Fibroblast of mammary gland (primary cell): ENCODE data around the gene NDUFS4.
"Not testable (repeated sequence)": the region's sequence is repeated elsewhere in the genome, so short reads cannot be mapped to it uniquely, and the experiment has no call there.

Experiments
- DNase-seq: peaks from one replicate; pipeline ENCODE4 v3.0.0-alpha.2; 2010; ENCODE audit warnings: low read depth
- H3K4me3 ChIP-seq: 2 replicates; pipeline ENCODE4 v1.5.1; 2011; ENCODE audit warnings: low read depth, mild to moderate bottlenecking, low read length, moderate library complexity; ENCODE audit not compliant: control insufficient read depth
- TF ChIP-seq, protein P1 (sequence below): conservative IDR thresholded peaks from 2 replicates; pipeline ENCODE4 v1.5.1; 2011; ENCODE audit warnings: low read depth, low read length, inconsistent platforms; ENCODE audit not compliant: control insufficient read depth, insufficient read depth

The NDUFS4 gene

DNA sequence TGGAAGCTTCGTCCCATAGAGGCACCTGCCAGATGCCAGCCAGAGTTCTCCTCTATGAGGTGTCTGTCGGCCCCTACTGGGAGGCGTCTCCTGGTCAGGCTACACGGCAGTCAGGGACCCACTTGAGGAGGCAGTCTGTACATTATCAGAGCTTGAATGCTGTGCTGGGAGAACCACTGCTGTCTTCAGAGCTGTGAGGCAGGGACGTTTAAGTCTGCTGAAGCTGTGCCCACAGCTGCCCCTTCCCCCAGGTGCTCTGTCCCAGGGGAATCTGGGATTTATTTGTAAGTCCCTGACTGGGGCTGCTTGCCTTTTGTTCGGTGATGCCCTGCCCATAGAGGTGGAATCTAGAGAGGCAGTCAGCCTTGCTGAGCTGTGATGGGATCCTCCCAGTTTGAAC lies 70.8 kb downstream of the NDUFS4 start:
- TF ChIP-seq, protein P1, sequence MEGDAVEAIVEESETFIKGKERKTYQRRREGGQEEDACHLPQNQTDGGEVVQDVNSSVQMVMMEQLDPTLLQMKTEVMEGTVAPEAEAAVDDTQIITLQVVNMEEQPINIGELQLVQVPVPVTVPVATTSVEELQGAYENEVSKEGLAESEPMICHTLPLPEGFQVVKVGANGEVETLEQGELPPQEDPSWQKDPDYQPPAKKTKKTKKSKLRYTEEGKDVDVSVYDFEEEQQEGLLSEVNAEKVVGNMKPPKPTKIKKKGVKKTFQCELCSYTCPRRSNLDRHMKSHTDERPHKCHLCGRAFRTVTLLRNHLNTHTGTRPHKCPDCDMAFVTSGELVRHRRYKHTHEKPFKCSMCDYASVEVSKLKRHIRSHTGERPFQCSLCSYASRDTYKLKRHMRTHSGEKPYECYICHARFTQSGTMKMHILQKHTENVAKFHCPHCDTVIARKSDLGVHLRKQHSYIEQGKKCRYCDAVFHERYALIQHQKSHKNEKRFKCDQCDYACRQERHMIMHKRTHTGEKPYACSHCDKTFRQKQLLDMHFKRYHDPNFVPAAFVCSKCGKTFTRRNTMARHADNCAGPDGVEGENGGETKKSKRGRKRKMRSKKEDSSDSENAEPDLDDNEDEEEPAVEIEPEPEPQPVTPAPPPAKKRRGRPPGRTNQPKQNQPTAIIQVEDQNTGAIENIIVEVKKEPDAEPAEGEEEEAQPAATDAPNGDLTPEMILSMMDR: no peak
- no peak overlapping the region for H3K4me3 ChIP-seq
- no peak for DNase-seq

DNA sequence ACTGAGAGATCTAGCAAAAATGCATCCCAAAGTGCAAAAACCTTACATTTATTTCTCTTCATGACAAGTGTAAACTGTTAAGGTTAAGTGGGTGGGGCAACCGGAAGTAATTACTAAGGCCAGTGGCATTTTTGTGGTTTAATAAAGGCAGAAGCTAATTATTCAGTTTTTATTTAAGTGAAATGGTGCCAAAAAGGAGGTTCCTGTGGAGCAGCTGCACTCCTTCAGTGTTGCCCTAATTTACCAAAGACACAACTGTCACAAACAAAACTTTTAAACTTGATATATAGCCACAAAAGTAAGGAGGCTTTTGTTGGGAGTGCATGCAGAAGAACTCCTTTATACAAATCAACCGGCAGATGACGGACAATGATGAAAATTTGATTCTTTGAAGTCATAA lies 81.6 kb downstream of the NDUFS4 start:
- peak; percentile 13 for DNase-seq
- TF ChIP-seq, protein P1: no peak
- no peak overlapping the region for H3K4me3 ChIP-seq

DNA sequence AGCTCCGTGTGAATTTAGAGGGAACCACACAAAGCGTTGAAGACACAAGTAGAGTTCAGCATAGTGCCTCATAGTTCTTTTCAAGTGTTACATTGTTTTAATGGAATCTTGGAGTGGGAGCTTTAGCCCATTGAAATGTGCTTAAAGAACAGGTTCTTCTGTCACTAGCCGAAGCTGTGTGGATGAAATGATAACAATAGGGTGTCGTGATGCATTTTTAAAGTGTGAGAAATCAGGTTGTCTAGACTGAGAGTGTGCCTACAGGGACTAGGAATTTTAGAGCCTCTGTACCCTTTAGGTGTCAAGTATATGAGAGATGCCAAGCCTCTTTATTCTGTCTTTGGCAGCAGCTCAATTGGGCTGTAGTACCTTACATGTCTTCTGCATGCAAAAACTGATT lies 83.0 kb downstream of the NDUFS4 start:
- no peak overlapping the region for H3K4me3 ChIP-seq
- no peak for DNase-seq
- TF ChIP-seq, protein P1: no peak

DNA sequence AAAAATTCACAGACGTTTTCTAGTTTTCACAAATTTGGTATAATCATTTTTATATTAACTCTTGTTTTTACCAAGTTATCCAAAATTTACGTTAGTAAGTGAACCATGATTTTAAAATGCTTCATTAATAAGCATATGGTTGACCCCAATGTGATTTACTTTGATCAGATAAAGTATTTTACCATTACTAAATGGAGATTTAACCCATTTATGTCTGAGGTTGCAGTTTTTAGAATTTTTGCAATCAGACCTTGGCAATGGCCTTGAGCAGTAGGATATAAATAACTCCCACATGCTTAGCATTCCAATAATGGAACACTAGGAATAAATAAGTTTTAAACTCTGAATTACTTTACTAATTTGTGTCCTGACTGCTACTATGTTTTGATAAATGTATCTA lies 84.6 kb downstream of the NDUFS4 start:
- no peak overlapping the region for H3K4me3 ChIP-seq
- TF ChIP-seq, protein P1: no peak
- DNase-seq: no peak

DNA sequence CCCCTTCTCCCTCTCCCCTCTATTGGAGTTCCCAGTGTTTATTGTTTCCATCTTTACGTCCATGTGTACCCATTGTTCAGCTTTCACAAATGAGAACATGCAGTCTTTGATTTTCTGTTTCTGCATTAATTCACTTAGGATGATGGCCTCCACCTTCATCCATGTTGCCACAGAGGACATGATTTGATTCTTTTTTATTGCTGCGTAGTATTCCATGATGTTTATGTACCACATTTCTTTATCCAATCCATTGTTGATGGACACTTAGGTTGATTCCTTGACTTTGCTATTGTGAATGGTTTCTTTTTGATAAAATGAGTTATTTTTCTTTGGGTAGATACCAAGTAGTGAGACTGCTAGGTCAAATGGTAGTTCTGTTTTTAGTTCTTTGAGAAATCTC lies 88.9 kb downstream of the NDUFS4 start:
- no peak for DNase-seq
- TF ChIP-seq, protein P1: no peak
- H3K4me3 ChIP-seq: no peak overlapping the region

DNA sequence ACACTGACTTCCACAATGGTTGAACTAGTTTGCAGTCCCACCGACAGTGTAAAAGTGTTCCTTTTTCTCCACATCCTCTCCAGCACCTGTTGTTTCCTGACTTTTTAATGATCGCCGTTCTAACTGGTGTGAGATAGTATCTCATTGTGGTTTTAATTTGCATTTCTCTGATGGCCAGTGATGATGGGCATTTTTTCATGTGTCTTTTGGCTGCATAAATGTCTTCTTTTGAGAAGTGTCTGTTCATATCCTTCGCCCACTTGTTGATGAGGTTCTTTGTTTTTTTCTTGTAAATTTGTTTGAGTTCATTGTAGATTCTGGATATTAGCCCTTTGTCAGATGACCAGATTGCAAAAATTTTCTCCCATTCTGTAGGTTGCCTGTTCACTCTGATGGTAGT lies 100.1 kb downstream of the NDUFS4 start:
- not testable (repeated sequence) for DNase-seq, H3K4me3 ChIP-seq

DNA sequence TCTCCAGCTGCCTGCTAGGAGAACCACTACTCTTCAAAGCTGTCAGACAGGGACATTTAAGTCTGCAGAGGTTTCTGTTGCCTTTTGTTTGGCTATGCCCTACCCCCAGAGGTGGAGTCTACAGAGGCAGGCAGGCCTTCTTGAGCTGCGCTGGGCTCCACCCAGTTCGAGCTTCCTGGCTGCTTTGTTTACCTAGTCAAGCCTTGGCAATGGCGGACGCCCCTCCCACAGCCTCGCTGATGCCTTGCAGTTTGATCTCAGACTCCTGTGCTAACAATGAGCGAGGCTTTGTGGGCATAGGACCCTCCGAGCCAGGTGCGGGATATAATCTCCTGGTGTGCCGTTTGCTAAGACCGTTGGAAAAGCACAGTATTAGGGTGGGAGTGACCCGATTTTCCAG lies 104.9 kb downstream of the NDUFS4 start:
- DNase-seq, H3K4me3 ChIP-seq: not testable (repeated sequence)

DNA sequence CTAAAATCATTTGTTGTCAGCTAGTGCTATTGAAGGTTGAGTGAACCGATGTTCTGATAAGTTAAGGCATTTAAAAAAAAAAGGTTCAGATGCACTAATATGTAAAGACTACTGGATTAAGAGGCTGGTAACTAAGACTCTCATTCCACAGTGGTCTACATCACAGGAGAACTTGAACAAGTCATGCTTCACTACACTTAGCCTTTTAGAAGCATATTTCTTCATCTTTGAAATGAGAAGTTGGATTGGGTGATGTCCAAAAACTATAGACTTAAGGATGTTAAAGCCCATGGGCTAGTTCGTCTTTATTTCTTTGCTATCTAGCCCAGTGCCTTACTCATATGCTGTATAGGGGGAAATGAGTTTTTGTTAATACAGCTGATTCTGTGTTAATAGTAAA lies 107.2 kb downstream of the NDUFS4 start:
- DNase-seq: no peak
- no peak overlapping the region for H3K4me3 ChIP-seq
- TF ChIP-seq, protein P1: no peak
